ENCODE measurements around the gene TGOLN2.

DNA sequence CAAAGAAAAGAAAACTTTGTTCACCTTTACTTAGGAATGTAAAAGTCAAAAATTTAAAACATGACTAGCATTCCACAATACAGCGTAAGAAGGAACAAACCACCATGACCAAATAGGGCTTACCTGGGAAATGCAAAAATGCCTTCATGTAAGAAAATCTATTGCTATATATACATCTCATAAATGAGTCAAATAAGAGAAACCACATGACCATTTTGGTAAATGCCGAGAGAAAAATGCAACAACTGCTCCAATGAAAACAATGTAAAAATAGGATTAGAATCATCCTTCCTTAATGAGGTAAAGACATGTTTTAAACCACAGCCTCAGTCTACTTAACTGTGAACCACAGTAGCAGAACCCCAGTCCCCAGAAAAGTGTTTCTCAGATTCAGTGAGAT is 49.4 kb downstream of the TGOLN2 start:
- TF ChIP-seq, protein P1, sequence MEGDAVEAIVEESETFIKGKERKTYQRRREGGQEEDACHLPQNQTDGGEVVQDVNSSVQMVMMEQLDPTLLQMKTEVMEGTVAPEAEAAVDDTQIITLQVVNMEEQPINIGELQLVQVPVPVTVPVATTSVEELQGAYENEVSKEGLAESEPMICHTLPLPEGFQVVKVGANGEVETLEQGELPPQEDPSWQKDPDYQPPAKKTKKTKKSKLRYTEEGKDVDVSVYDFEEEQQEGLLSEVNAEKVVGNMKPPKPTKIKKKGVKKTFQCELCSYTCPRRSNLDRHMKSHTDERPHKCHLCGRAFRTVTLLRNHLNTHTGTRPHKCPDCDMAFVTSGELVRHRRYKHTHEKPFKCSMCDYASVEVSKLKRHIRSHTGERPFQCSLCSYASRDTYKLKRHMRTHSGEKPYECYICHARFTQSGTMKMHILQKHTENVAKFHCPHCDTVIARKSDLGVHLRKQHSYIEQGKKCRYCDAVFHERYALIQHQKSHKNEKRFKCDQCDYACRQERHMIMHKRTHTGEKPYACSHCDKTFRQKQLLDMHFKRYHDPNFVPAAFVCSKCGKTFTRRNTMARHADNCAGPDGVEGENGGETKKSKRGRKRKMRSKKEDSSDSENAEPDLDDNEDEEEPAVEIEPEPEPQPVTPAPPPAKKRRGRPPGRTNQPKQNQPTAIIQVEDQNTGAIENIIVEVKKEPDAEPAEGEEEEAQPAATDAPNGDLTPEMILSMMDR (IDR thresholded peaks at IDR 0.05): no peak
- TF ChIP-seq POLR2A (IDR thresholded peaks at IDR 0.05; ENCODE audit: low read depth) (no peak), POLR2AphosphoS5 (IDR thresholded peaks at IDR 0.05) (no peak), EP300 (IDR thresholded peaks at IDR 0.05) (no peak)
